ENCODE data around the gene DRAP1. TPM values are rescaled to one million over a fixed set of nuclear protein-coding genes. Genes with fewer than 3 reads are reported as not detected.

DRAP1 gene
- total and polyA plus RNA-seq, 9 of the 15 experiments (the other 6 are each of a cell fraction or from before 2014, with no cell fraction given): 9.6 to 200 (median 92.9) TPM

DNA sequence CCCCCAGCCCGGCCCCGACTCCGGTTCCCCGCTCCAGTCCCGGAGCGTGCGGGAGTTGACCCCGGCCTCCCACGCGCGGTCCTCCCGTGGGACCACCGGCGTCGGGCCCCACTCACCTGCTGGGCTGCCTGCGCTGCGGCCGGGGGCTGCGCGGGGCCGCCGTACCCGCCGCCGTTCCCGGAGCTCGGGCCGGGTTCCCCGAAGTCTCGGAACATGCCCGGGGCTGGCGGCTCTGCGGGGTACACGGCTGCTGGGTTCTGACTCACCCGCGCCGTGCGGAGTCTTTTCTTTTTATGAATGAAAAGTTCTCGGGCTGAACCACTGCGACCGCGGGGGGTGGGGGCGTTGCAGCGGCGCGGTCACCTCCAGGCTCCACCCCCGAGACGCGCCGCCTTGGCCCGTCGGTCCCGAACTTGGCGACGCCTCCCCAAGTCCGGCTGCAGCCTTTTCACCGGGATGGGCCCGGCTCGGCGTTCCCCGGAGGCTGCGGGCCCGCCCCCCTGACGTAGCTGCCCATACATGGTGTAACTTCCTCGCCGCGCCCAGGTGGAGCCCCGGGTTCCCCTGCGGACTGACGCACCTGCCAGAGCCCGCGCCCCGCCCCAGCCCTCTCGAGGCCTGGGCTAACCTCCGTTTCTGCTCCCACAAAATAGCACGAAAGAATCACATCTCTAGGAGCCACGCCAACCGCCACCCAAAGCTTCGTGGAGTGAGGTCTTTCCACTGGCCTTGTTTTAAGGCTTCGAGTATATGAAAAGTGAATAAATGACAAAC is 18.9 kb upstream of the DRAP1 start, which contains the start of gene FOSL1 (continued):
- TF ChIP-seq, protein P1, sequence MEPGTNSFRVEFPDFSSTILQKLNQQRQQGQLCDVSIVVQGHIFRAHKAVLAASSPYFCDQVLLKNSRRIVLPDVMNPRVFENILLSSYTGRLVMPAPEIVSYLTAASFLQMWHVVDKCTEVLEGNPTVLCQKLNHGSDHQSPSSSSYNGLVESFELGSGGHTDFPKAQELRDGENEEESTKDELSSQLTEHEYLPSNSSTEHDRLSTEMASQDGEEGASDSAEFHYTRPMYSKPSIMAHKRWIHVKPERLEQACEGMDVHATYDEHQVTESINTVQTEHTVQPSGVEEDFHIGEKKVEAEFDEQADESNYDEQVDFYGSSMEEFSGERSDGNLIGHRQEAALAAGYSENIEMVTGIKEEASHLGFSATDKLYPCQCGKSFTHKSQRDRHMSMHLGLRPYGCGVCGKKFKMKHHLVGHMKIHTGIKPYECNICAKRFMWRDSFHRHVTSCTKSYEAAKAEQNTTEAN (CRISPR knock-in tag; IDR thresholded peaks at IDR 0.05): no peak
- TF ChIP-seq MAFK (IDR thresholded peaks at IDR 0.05; ENCODE audit: low read length) (no peak), EHMT2 (IDR thresholded peaks at IDR 0.05) (no peak), TSC22D4 (tag; IDR thresholded peaks at IDR 0.05) (no peak), STAG1 (CRISPR knock-in tag; IDR thresholded peaks at IDR 0.05; ENCODE audit: borderline replicate concordance) (no peak), ESRRA (IDR thresholded peaks at IDR 0.05; ENCODE audit: borderline replicate concordance, low read depth) (peak; percentile 85), LARP7 (IDR thresholded peaks at IDR 0.05) (no peak), ZZZ3 (IDR thresholded peaks at IDR 0.05) (no peak), SETDB1 (IDR thresholded peaks at IDR 0.05; ENCODE audit: low read length) (no peak), TAF15 (IDR thresholded peaks at IDR 0.05; ENCODE audit: low read depth, low read length) (no peak), ZNF717 (CRISPR knock-in tag; IDR thresholded peaks at IDR 0.05) (no peak), ZNF408 (CRISPR knock-in tag; IDR thresholded peaks at IDR 0.05; ENCODE audit: low read depth) (no peak), ASH1L (IDR thresholded peaks at IDR 0.05; ENCODE audit: borderline replicate concordance, low read depth, partially characterized antibody) (no peak), CC2D1A (IDR thresholded peaks at IDR 0.05) (no peak), BCL6 (CRISPR knock-in tag; IDR thresholded peaks at IDR 0.05) (no peak), STAT5A (IDR thresholded peaks at IDR 0.05; ENCODE audit: borderline replicate concordance, low read length) (no peak), TOE1 (IDR thresholded peaks at IDR 0.05; ENCODE audit: borderline replicate concordance) (peak; percentile 48; the same call in 1 of the 2 replicates), TOE1 (CRISPR knock-in tag; IDR thresholded peaks at IDR 0.05; ENCODE audit: borderline replicate concordance, low read depth) (no peak), ELF4 (CRISPR knock-in tag; IDR thresholded peaks at IDR 0.05) (no peak)
- TF ChIP-seq, protein P2, sequence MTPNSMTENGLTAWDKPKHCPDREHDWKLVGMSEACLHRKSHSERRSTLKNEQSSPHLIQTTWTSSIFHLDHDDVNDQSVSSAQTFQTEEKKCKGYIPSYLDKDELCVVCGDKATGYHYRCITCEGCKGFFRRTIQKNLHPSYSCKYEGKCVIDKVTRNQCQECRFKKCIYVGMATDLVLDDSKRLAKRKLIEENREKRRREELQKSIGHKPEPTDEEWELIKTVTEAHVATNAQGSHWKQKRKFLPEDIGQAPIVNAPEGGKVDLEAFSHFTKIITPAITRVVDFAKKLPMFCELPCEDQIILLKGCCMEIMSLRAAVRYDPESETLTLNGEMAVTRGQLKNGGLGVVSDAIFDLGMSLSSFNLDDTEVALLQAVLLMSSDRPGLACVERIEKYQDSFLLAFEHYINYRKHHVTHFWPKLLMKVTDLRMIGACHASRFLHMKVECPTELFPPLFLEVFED (CRISPR knock-in tag; conservative IDR thresholded peaks at IDR 0.05): no peak
- TF ChIP-seq, protein P3, sequence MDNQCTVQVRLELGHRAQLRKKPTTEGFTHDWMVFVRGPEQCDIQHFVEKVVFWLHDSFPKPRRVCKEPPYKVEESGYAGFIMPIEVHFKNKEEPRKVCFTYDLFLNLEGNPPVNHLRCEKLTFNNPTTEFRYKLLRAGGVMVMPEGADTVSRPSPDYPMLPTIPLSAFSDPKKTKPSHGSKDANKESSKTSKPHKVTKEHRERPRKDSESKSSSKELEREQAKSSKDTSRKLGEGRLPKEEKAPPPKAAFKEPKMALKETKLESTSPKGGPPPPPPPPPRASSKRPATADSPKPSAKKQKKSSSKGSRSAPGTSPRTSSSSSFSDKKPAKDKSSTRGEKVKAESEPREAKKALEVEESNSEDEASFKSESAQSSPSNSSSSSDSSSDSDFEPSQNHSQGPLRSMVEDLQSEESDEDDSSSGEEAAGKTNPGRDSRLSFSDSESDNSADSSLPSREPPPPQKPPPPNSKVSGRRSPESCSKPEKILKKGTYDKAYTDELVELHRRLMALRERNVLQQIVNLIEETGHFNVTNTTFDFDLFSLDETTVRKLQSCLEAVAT (IDR thresholded peaks at IDR 0.05): no peak
- TF ChIP-seq, protein P4, sequence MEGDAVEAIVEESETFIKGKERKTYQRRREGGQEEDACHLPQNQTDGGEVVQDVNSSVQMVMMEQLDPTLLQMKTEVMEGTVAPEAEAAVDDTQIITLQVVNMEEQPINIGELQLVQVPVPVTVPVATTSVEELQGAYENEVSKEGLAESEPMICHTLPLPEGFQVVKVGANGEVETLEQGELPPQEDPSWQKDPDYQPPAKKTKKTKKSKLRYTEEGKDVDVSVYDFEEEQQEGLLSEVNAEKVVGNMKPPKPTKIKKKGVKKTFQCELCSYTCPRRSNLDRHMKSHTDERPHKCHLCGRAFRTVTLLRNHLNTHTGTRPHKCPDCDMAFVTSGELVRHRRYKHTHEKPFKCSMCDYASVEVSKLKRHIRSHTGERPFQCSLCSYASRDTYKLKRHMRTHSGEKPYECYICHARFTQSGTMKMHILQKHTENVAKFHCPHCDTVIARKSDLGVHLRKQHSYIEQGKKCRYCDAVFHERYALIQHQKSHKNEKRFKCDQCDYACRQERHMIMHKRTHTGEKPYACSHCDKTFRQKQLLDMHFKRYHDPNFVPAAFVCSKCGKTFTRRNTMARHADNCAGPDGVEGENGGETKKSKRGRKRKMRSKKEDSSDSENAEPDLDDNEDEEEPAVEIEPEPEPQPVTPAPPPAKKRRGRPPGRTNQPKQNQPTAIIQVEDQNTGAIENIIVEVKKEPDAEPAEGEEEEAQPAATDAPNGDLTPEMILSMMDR (IDR thresholded peaks at IDR 0.05 in 2 of 3, conservative IDR thresholded peaks at IDR 0.05 in 1 of 3; ENCODE audit: insufficient read depth in 2 of 3, low read depth in 1 of 3, low read length in 3 of 3): no peak
- TF ChIP-seq, protein P5, sequence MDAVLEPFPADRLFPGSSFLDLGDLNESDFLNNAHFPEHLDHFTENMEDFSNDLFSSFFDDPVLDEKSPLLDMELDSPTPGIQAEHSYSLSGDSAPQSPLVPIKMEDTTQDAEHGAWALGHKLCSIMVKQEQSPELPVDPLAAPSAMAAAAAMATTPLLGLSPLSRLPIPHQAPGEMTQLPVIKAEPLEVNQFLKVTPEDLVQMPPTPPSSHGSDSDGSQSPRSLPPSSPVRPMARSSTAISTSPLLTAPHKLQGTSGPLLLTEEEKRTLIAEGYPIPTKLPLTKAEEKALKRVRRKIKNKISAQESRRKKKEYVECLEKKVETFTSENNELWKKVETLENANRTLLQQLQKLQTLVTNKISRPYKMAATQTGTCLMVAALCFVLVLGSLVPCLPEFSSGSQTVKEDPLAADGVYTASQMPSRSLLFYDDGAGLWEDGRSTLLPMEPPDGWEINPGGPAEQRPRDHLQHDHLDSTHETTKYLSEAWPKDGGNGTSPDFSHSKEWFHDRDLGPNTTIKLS (IDR thresholded peaks at IDR 0.05; ENCODE audit: borderline replicate concordance, low read depth): no peak
